ENCODE measurements around the gene DTX3L. TPM values are rescaled to one million over a fixed set of nuclear protein-coding genes. Genes with fewer than 3 reads are reported as not detected.

The DTX3L gene
- polyA plus RNA-seq, 4 donors, result 13.9 to 15.9 (median 14.3) TPM

GRCh38 chr3:122602011-122602710 lies 38.0 kb downstream of the DTX3L start:
- no peak for DNase-seq (ENCODE audit: low read depth in 4 of 4, low spot score in 3 of 4)

GRCh38 chr3:122603056-122603455 lies 38.9 kb downstream of the DTX3L start:
- no peak for DNase-seq (ENCODE audit: low read depth in 4 of 4, low spot score in 3 of 4)

- no peak for DNase-seq (ENCODE audit: low read depth in 4 of 4, low spot score in 3 of 4)
Measured at GRCh38 chr3:122606330-122606729, 42.2 kb downstream of the DTX3L start.

GRCh38 chr3:122608916-122609315 lies 44.8 kb downstream of the DTX3L start:
- DNase-seq (ENCODE audit: low read depth in 4 of 4, low spot score in 3 of 4), result no peak

GRCh38 chr3:122609798-122610559 lies 45.8 kb downstream of the DTX3L start:
- no peak for DNase-seq (ENCODE audit: low read depth in 4 of 4, low spot score in 3 of 4)

GRCh38 chr3:122612696-122613095 lies 48.6 kb downstream of the DTX3L start:
- DNase-seq (ENCODE audit: low read depth in 4 of 4, low spot score in 3 of 4), result no peak

GRCh38 chr3:122615303-122615702 lies 51.2 kb downstream of the DTX3L start:
- no peak for DNase-seq (ENCODE audit: low read depth in 4 of 4, low spot score in 3 of 4)

- no peak for DNase-seq (ENCODE audit: low read depth in 4 of 4, low spot score in 3 of 4)
Measured at GRCh38 chr3:122618614-122619013, 54.5 kb downstream of the DTX3L start.

GRCh38 chr3:122619040-122619439 lies 54.9 kb downstream of the DTX3L start:
- no peak for DNase-seq (ENCODE audit: low read depth in 4 of 4, low spot score in 3 of 4)

GRCh38 chr3:122620399-122620798 lies 56.3 kb downstream of the DTX3L start:
- no peak for DNase-seq (ENCODE audit: low read depth in 4 of 4, low spot score in 3 of 4)

- no peak for DNase-seq (ENCODE audit: low read depth in 4 of 4, low spot score in 3 of 4)
Measured at GRCh38 chr3:122621112-122621511, 57.0 kb downstream of the DTX3L start.

GRCh38 chr3:122623031-122623829 lies 59.1 kb downstream of the DTX3L start:
- DNase-seq (ENCODE audit: low read depth in 4 of 4, low spot score in 3 of 4), result no peak

Other genes starting within 250 kb of the DTX3L start
- 1 to 10 TPM in 1 of 4 donors, under 1 TPM in 3; 0.53 to 1.4 (median 0.65) TPM for gene CSTA, start 239.1 kb upstream of the DTX3L start, polyA plus RNA-seq (ENCODE audit: insufficient read length in 4 of 4)
- 10 to 100 TPM; 33.8 to 74.2 (median 57.3) TPM for gene MIX23, start 181.1 kb upstream of the DTX3L start, polyA plus RNA-seq (ENCODE audit: insufficient read length in 4 of 4)
- 10 to 100 TPM; 35.4 to 79.1 (median 67.7) TPM for gene FAM162A, start 180.2 kb upstream of the DTX3L start, polyA plus RNA-seq (ENCODE audit: insufficient read length in 4 of 4)
- 10 to 100 TPM in 1 of 4 donors, 1 to 10 TPM in 3; 7.8 to 11.7 (median 9.5) TPM for gene WDR5B, start 148.3 kb upstream of the DTX3L start, polyA plus RNA-seq (ENCODE audit: insufficient read length in 4 of 4)
- gene KPNA1, start 49.4 kb upstream of the DTX3L start, polyA plus RNA-seq (ENCODE audit: insufficient read length in 4 of 4), result 10 to 100 TPM; 38.6 to 54.6 (median 48.6) TPM
- 10 to 100 TPM; 13.3 to 17.0 (median 15.5) TPM for gene PARP9, start within 50 bp of the DTX3L start, polyA plus RNA-seq (ENCODE audit: insufficient read length in 4 of 4)
- gene PARP15, start 13.3 kb downstream of the DTX3L start, polyA plus RNA-seq (ENCODE audit: insufficient read length in 4 of 4), result 1 to 10 TPM in 1 of 4 donors, under 1 TPM in 3; 0.24 to 1.1 (median 0.44) TPM
- gene PARP14, start 116.5 kb downstream of the DTX3L start, polyA plus RNA-seq (ENCODE audit: insufficient read length in 4 of 4), result 10 to 100 TPM; 14.7 to 30.9 (median 24.4) TPM
- 10 to 100 TPM in 3 of 4 donors, 1 to 10 TPM in 1; 9.2 to 15.6 (median 11.6) TPM for gene HSPBAP1, start 229.5 kb downstream of the DTX3L start, polyA plus RNA-seq (ENCODE audit: insufficient read length in 4 of 4)
- 10 to 100 TPM in 3 of 4 donors, 1 to 10 TPM in 1; 8.5 to 17.7 (median 14.8) TPM for gene SLC49A4, start 230.7 kb downstream of the DTX3L start, polyA plus RNA-seq (ENCODE audit: insufficient read length in 4 of 4)

Measured in left renal pelvis (tissue), 4 donors.